Measurements from ENCODE around the gene SKAP2.

DNA sequence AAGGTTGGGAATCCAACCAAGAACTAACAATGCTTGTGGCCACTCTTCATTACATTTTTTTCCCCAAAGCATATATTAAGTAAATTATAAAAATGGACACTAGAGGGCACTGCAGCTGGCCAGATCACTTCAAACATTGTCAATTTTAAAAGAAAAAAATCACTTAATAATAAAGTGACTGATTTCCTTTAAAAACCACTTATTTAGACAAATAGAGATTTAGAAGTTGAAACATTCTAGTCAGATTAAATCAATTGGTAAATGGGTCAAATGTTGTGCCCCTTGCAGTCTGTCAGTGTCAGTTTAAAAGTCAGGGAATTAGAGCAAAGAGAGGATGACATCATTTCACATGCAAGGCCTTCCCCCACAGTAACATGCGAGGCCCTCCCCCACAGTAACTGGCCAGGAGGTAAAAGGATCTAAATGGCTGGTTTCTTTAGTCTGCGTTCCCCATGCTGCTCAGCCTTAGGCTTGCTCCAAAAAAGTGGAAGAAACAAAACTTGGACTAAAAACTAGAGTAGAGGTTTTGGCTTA lies 177.9 kb downstream of the SKAP2 start:
- no peak for TF ChIP-seq POLR2AphosphoS5 (IDR thresholded peaks at IDR 0.05)
- TF ChIP-seq SMC3 (conservative IDR thresholded peaks at IDR 0.05; ENCODE audit: poor library complexity): peak; percentile 78
- TF ChIP-seq, protein P1, sequence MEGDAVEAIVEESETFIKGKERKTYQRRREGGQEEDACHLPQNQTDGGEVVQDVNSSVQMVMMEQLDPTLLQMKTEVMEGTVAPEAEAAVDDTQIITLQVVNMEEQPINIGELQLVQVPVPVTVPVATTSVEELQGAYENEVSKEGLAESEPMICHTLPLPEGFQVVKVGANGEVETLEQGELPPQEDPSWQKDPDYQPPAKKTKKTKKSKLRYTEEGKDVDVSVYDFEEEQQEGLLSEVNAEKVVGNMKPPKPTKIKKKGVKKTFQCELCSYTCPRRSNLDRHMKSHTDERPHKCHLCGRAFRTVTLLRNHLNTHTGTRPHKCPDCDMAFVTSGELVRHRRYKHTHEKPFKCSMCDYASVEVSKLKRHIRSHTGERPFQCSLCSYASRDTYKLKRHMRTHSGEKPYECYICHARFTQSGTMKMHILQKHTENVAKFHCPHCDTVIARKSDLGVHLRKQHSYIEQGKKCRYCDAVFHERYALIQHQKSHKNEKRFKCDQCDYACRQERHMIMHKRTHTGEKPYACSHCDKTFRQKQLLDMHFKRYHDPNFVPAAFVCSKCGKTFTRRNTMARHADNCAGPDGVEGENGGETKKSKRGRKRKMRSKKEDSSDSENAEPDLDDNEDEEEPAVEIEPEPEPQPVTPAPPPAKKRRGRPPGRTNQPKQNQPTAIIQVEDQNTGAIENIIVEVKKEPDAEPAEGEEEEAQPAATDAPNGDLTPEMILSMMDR (IDR thresholded peaks at IDR 0.05; ENCODE audit: poor library complexity, severe bottlenecking): peak; percentile 80
- TF ChIP-seq RAD21 (conservative IDR thresholded peaks at IDR 0.05): peak; percentile 77
- no peak for TF ChIP-seq EZH2 (IDR thresholded peaks at IDR 0.05; ENCODE audit: borderline replicate concordance, insufficient read depth, low read length, poor library complexity, severe bottlenecking)
- TF ChIP-seq EP300 (conservative IDR thresholded peaks at IDR 0.05; ENCODE audit: poor library complexity, severe bottlenecking): no peak
- TF ChIP-seq, protein P2, sequence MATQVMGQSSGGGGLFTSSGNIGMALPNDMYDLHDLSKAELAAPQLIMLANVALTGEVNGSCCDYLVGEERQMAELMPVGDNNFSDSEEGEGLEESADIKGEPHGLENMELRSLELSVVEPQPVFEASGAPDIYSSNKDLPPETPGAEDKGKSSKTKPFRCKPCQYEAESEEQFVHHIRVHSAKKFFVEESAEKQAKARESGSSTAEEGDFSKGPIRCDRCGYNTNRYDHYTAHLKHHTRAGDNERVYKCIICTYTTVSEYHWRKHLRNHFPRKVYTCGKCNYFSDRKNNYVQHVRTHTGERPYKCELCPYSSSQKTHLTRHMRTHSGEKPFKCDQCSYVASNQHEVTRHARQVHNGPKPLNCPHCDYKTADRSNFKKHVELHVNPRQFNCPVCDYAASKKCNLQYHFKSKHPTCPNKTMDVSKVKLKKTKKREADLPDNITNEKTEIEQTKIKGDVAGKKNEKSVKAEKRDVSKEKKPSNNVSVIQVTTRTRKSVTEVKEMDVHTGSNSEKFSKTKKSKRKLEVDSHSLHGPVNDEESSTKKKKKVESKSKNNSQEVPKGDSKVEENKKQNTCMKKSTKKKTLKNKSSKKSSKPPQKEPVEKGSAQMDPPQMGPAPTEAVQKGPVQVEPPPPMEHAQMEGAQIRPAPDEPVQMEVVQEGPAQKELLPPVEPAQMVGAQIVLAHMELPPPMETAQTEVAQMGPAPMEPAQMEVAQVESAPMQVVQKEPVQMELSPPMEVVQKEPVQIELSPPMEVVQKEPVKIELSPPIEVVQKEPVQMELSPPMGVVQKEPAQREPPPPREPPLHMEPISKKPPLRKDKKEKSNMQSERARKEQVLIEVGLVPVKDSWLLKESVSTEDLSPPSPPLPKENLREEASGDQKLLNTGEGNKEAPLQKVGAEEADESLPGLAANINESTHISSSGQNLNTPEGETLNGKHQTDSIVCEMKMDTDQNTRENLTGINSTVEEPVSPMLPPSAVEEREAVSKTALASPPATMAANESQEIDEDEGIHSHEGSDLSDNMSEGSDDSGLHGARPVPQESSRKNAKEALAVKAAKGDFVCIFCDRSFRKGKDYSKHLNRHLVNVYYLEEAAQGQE (IDR thresholded peaks at IDR 0.05; ENCODE audit: borderline replicate concordance): no peak
- no peak for TF ChIP-seq TAF1 (IDR thresholded peaks at IDR 0.05; ENCODE audit: low read depth)
- TF ChIP-seq MXI1 (conservative IDR thresholded peaks at IDR 0.05; ENCODE audit: poor library complexity, severe bottlenecking): no peak
